ENCODE results near the gene RUNX2.
"Not testable (repeated sequence)": the region's sequence is repeated elsewhere in the genome, so short reads cannot be mapped to it uniquely, and the experiment has no call there.

RUNX2 gene

GRCh38 chr6:45647341-45648261 lies 319.5 kb downstream of the RUNX2 start:
- DNase-seq (ENCODE audit: low read depth in 2 of 2) = no peak

- DNase-seq (ENCODE audit: low read depth in 2 of 2) = no peak
Observed at GRCh38 chr6:45648262-45648620, 320.1 kb downstream of the RUNX2 start.

GRCh38 chr6:45650524-45651135 lies 322.5 kb downstream of the RUNX2 start:
- no peak for DNase-seq (ENCODE audit: low read depth in 2 of 2)

GRCh38 chr6:45651301-45651700 lies 323.2 kb downstream of the RUNX2 start:
- DNase-seq (ENCODE audit: low read depth in 2 of 2) = no peak

GRCh38 chr6:45652416-45652815 lies 324.3 kb downstream of the RUNX2 start:
- no peak for DNase-seq (ENCODE audit: low read depth in 2 of 2)

- DNase-seq (ENCODE audit: low read depth in 2 of 2) = no peak
Observed at GRCh38 chr6:45653117-45653883, 325.2 kb downstream of the RUNX2 start.

- no peak for DNase-seq (ENCODE audit: low read depth in 2 of 2)
Observed at GRCh38 chr6:45654673-45655072, 326.5 kb downstream of the RUNX2 start.

- DNase-seq (ENCODE audit: low read depth in 2 of 2) = no peak
Observed at GRCh38 chr6:45655745-45656476, 327.8 kb downstream of the RUNX2 start.

- DNase-seq (ENCODE audit: low read depth in 2 of 2) = no peak
Observed at GRCh38 chr6:45657226-45657625, 329.1 kb downstream of the RUNX2 start.

- no peak for DNase-seq (ENCODE audit: low read depth in 2 of 2)
Observed at GRCh38 chr6:45658400-45658799, 330.3 kb downstream of the RUNX2 start.

- DNase-seq (ENCODE audit: low read depth in 2 of 2) = no peak
Observed at GRCh38 chr6:45658958-45659357, 330.8 kb downstream of the RUNX2 start.

GRCh38 chr6:45661661-45662060 lies 333.5 kb downstream of the RUNX2 start:
- DNase-seq (ENCODE audit: low read depth in 2 of 2) = no peak

- DNase-seq (ENCODE audit: low read depth in 2 of 2) = peak in 1 of 2 experiments; percentile 50
Observed at GRCh38 chr6:45663251-45664221, 335.4 kb downstream of the RUNX2 start.

GRCh38 chr6:45664707-45665106 lies 336.6 kb downstream of the RUNX2 start:
- no peak for DNase-seq (ENCODE audit: low read depth in 2 of 2)

- no peak for DNase-seq (ENCODE audit: low read depth in 2 of 2)
Observed at GRCh38 chr6:45665859-45666258, 337.7 kb downstream of the RUNX2 start.

GRCh38 chr6:45666846-45667245 lies 338.7 kb downstream of the RUNX2 start:
- no peak for DNase-seq (ENCODE audit: low read depth in 2 of 2)

GRCh38 chr6:45667300-45667699 lies 339.2 kb downstream of the RUNX2 start:
- DNase-seq (ENCODE audit: low read depth in 2 of 2) = no peak

GRCh38 chr6:45667766-45668165 lies 339.6 kb downstream of the RUNX2 start:
- DNase-seq (ENCODE audit: low read depth in 2 of 2) = no peak

GRCh38 chr6:45668705-45669104 lies 340.6 kb downstream of the RUNX2 start:
- DNase-seq (ENCODE audit: low read depth in 2 of 2) = no peak

GRCh38 chr6:45673167-45673566 lies 345.0 kb downstream of the RUNX2 start:
- DNase-seq (ENCODE audit: low read depth in 2 of 2) = not testable (repeated sequence)

- not testable (repeated sequence) for DNase-seq (ENCODE audit: low read depth in 2 of 2)
Observed at GRCh38 chr6:45675166-45675565, 347.0 kb downstream of the RUNX2 start.

Data from stimulated activated CD4-positive, alpha-beta T cell treated with anti-CD3 and anti-CD28 coated beads, Interleukin-12 subunit alpha, Interleukin-12 subunit beta, amount 100 ng/mL, for 24 hours (primary cell).